ENCODE results near the gene SLC38A3.

The SLC38A3 gene

GRCh38 chr3:50204804-50205412 is at the start of gene SLC38A3:
Gene SLC38A3, plus strand, starts transcription at chr3:50205271. Its CDS starts 8,929 bp downstream, at chr3:50214200.
- no peak for DNase-seq (ENCODE audit: low spot score)
- no peaks in the 10 kb centered on the region for H3K9me3 Mint-ChIP-seq
- H3K27ac Mint-ChIP-seq = no peak within 1 kb of the TSS
- H3K27me3 Mint-ChIP-seq (ENCODE audit: low read depth) = peaks cover 51% of the 10 kb centered on the region
- H3K36me3 Mint-ChIP-seq (ENCODE audit: low read depth) = no peaks in the 10 kb centered on the region
- no peaks in the 10 kb centered on the region for H3K4me1 Mint-ChIP-seq (ENCODE audit: low read depth)
- peak within 1 kb of the TSS; percentile 21 for H3K4me3 Mint-ChIP-seq

- H3K4me1 Mint-ChIP-seq (ENCODE audit: low read depth) = peaks cover 5% of the 10 kb centered on the region
- DNase-seq (ENCODE audit: low spot score) = no peak
- no peaks in the 10 kb centered on the region for H3K36me3 Mint-ChIP-seq (ENCODE audit: low read depth)
- peaks cover 35% of the 10 kb centered on the region for H3K27me3 Mint-ChIP-seq (ENCODE audit: low read depth)
- no peak overlapping the region for H3K27ac Mint-ChIP-seq
- no peaks in the 10 kb centered on the region for H3K9me3 Mint-ChIP-seq
- H3K4me3 Mint-ChIP-seq = peak overlapping the region; percentile 74
Measured at GRCh38 chr3:50155491-50155878, 49.6 kb upstream of the SLC38A3 start.

GRCh38 chr3:50155891-50156290 is 49.2 kb upstream of the SLC38A3 start:
- H3K27me3 Mint-ChIP-seq (ENCODE audit: low read depth) = peaks cover 35% of the 10 kb centered on the region
- peaks cover 5% of the 10 kb centered on the region for H3K4me1 Mint-ChIP-seq (ENCODE audit: low read depth)
- DNase-seq (ENCODE audit: low spot score) = no peak
- H3K36me3 Mint-ChIP-seq (ENCODE audit: low read depth) = no peaks in the 10 kb centered on the region
- no peaks in the 10 kb centered on the region for H3K9me3 Mint-ChIP-seq
- no peak overlapping the region for H3K27ac Mint-ChIP-seq
- H3K4me3 Mint-ChIP-seq = peak overlapping the region; percentile 74

- no peak for DNase-seq (ENCODE audit: low spot score)
- H3K36me3 Mint-ChIP-seq (ENCODE audit: low read depth) = no peaks in the 10 kb centered on the region
- H3K4me1 Mint-ChIP-seq (ENCODE audit: low read depth) = peaks cover 5% of the 10 kb centered on the region
- peaks cover 35% of the 10 kb centered on the region for H3K27me3 Mint-ChIP-seq (ENCODE audit: low read depth)
- no peak overlapping the region for H3K27ac Mint-ChIP-seq
- no peak overlapping the region for H3K4me3 Mint-ChIP-seq
- H3K9me3 Mint-ChIP-seq = no peaks in the 10 kb centered on the region
Measured at GRCh38 chr3:50156549-50157493, 48.2 kb upstream of the SLC38A3 start.

- peaks cover 5% of the 10 kb centered on the region for H3K4me1 Mint-ChIP-seq (ENCODE audit: low read depth)
- H3K27me3 Mint-ChIP-seq (ENCODE audit: low read depth) = peaks cover 32% of the 10 kb centered on the region
- H3K4me3 Mint-ChIP-seq = no peak overlapping the region
- H3K36me3 Mint-ChIP-seq (ENCODE audit: low read depth) = no peaks in the 10 kb centered on the region
- H3K27ac Mint-ChIP-seq = no peak overlapping the region
- no peaks in the 10 kb centered on the region for H3K9me3 Mint-ChIP-seq
- no peak for DNase-seq (ENCODE audit: low spot score)
Measured at GRCh38 chr3:50157827-50158529, 47.1 kb upstream of the SLC38A3 start.

- H3K36me3 Mint-ChIP-seq (ENCODE audit: low read depth) = no peaks in the 10 kb centered on the region
- no peaks in the 10 kb centered on the region for H3K9me3 Mint-ChIP-seq
- peaks cover 5% of the 10 kb centered on the region for H3K4me1 Mint-ChIP-seq (ENCODE audit: low read depth)
- H3K4me3 Mint-ChIP-seq = no peak overlapping the region
- H3K27me3 Mint-ChIP-seq (ENCODE audit: low read depth) = peaks cover 25% of the 10 kb centered on the region
- no peak for DNase-seq (ENCODE audit: low spot score)
- H3K27ac Mint-ChIP-seq = no peak overlapping the region
Measured at GRCh38 chr3:50158530-50159146, 46.4 kb upstream of the SLC38A3 start.

- H3K36me3 Mint-ChIP-seq (ENCODE audit: low read depth) = no peaks in the 10 kb centered on the region
- H3K9me3 Mint-ChIP-seq = no peaks in the 10 kb centered on the region
- H3K4me3 Mint-ChIP-seq = no peak overlapping the region
- H3K27ac Mint-ChIP-seq = no peak overlapping the region
- DNase-seq (ENCODE audit: low spot score) = no peak
- peaks cover 2% of the 10 kb centered on the region for H3K4me1 Mint-ChIP-seq (ENCODE audit: low read depth)
- H3K27me3 Mint-ChIP-seq (ENCODE audit: low read depth) = peaks cover 21% of the 10 kb centered on the region
Measured at GRCh38 chr3:50160561-50160983, 44.5 kb upstream of the SLC38A3 start.

- no peak for DNase-seq (ENCODE audit: low spot score)
- no peaks in the 10 kb centered on the region for H3K36me3 Mint-ChIP-seq (ENCODE audit: low read depth)
- H3K27me3 Mint-ChIP-seq (ENCODE audit: low read depth) = peaks cover 13% of the 10 kb centered on the region
- H3K9me3 Mint-ChIP-seq = no peaks in the 10 kb centered on the region
- H3K4me1 Mint-ChIP-seq (ENCODE audit: low read depth) = no peaks in the 10 kb centered on the region
- no peak overlapping the region for H3K4me3 Mint-ChIP-seq
- H3K27ac Mint-ChIP-seq = no peak overlapping the region
Measured at GRCh38 chr3:50161320-50161719, 43.8 kb upstream of the SLC38A3 start.

GRCh38 chr3:50162034-50162883 is 42.8 kb upstream of the SLC38A3 start:
- H3K4me3 Mint-ChIP-seq = no peak overlapping the region
- peaks cover 10% of the 10 kb centered on the region for H3K27me3 Mint-ChIP-seq (ENCODE audit: low read depth)
- no peak for DNase-seq (ENCODE audit: low spot score)
- H3K36me3 Mint-ChIP-seq (ENCODE audit: low read depth) = no peaks in the 10 kb centered on the region
- no peaks in the 10 kb centered on the region for H3K9me3 Mint-ChIP-seq
- no peaks in the 10 kb centered on the region for H3K4me1 Mint-ChIP-seq (ENCODE audit: low read depth)
- no peak overlapping the region for H3K27ac Mint-ChIP-seq

- no peak for DNase-seq (ENCODE audit: low spot score)
Measured at GRCh38 chr3:50163572-50164455, 41.3 kb upstream of the SLC38A3 start.

GRCh38 chr3:50164481-50164880 is 40.6 kb upstream of the SLC38A3 start:
- peaks cover 3% of the 10 kb centered on the region for H3K27me3 Mint-ChIP-seq (ENCODE audit: low read depth)
- H3K4me3 Mint-ChIP-seq = no peak overlapping the region
- H3K36me3 Mint-ChIP-seq (ENCODE audit: low read depth) = no peaks in the 10 kb centered on the region
- no peaks in the 10 kb centered on the region for H3K9me3 Mint-ChIP-seq
- no peaks in the 10 kb centered on the region for H3K4me1 Mint-ChIP-seq (ENCODE audit: low read depth)
- no peak overlapping the region for H3K27ac Mint-ChIP-seq
- no peak for DNase-seq (ENCODE audit: low spot score)

More at GRCh38 chr3:50163572-50164455, 41.3 kb upstream of the SLC38A3 start:
- Mint-ChIP-seq H3K27me3 (ENCODE audit: low read depth) (peaks cover 3% of the 10 kb centered on the region), H3K4me1 (ENCODE audit: low read depth) (no peaks in the 10 kb centered on the region), H3K27ac (no peak overlapping the region), H3K36me3 (ENCODE audit: low read depth) (no peaks in the 10 kb centered on the region), H3K4me3 (no peak overlapping the region), H3K9me3 (no peaks in the 10 kb centered on the region)

Data from T-helper 2 cell treated with Interferon-gamma antibody and Interleukin-4, amounts not matched to agents 5 μg/mL and 100 μg/mL, for 36 hours (primary cell).